K562 (cell line): ENCODE measurements around the gene RPL19. TPM values are rescaled to one million over a fixed set of nuclear protein-coding genes. Genes with fewer than 3 reads are reported as not detected.

Source experiments
- ATAC-seq: fragments of 200-7000 bp; cut with Tn5 transposase; 3 replicates; pipeline ENCODE4 v1.9.1; 2020; ENCODE audit warnings: moderate library complexity
- BruUV-seq: library from RNA; stranded (reverse); fragments of 400-500 nt; replicated peaks from 2 replicates; lab custom pipeline; 2021; lab: Mats Ljungman, UMichigan
- CTCF ChIA-PET: fragments of 300-600 bp; formaldehyde crosslinking; extraction: SDS; loops from one replicate; lab custom pipeline; 2021; ENCODE audit warnings: low intra/inter-chr PET ratio; lab: Yijun Ruan, JAX
- POLR2A ChIA-PET: fragments of 300-600, 350-650 bp; sonication (Branson Sonifier 250); formaldehyde crosslinking; extraction: SDS; loops from one replicate; lab custom pipeline; 2021; ENCODE audit warnings: antibody characterized with exemption, inconsistent platforms; lab: Yijun Ruan, JAX
- DNase-seq, 4 experiments: peaks; one replicate each; pipeline versions ENCODE4 v3.0.0 to v3.0.0-alpha.2; 2011 to 2018; ENCODE audit warnings: low spot score in 3 of 4, mixed read lengths in 3 of 4; ENCODE audit errors: extremely low read depth in 1 of 4
- FAIRE-seq: peaks from 2 replicates; lab custom pipeline; 2011; peaks lifted over from hg19 to GRCh38; lab: Jason Lieb, UNC
- H2AFZ ChIP-seq: 2 replicates; pipeline ENCODE4 v1.6.0; 2011; ENCODE audit warnings: low read depth, low read length, control low read depth, inconsistent platforms
- H3K27ac ChIP-seq: fragments of 200-600 bp; 3 replicates; pipeline ENCODE4 v1.8.0; 2011; ENCODE audit warnings: low read depth, mild to moderate bottlenecking, control low read depth, inconsistent platforms, low read length, moderate library complexity, mixed read lengths; ENCODE audit errors: extremely low read depth
- H3K27me3 ChIP-seq, 2 experiments: fragments of 300-600 bp in 1 of 2; 2 replicates in 1 of 2; 3 replicates in 1 of 2; pipeline versions ENCODE4 v1.6.0 to v1.8.0; 2011; ENCODE audit warnings: inconsistent platforms in 2 of 2, low read length in 2 of 2, mild to moderate bottlenecking in 1 of 2, mixed read lengths in 1 of 2, moderate library complexity in 1 of 2; ENCODE audit not compliant: control insufficient read depth in 2 of 2, insufficient read depth in 2 of 2
- H3K36me3 ChIP-seq: fragments of 300-600 bp; 3 replicates; pipeline ENCODE4 v1.8.0; 2011; ENCODE audit warnings: mild to moderate bottlenecking, low read length, inconsistent platforms; ENCODE audit not compliant: control insufficient read depth, insufficient read depth
- H3K4me1 ChIP-seq, 2 experiments: fragments of 200-600 bp in 1 of 2; replicated peaks in 1 of 2; 2 replicates in 1 of 2; 3 replicates in 1 of 2; pipeline versions ENCODE4 v1.5.1 to v1.8.0; 2011; ENCODE audit warnings: inconsistent platforms in 2 of 2, low read length in 2 of 2, mild to moderate bottlenecking in 1 of 2, mixed read lengths in 1 of 2, moderate library complexity in 1 of 2; ENCODE audit not compliant: control insufficient read depth in 2 of 2, insufficient read depth in 2 of 2
- H3K4me2 ChIP-seq: 2 replicates; pipeline ENCODE4 v1.6.1; 2011; ENCODE audit warnings: low read length, control low read depth, inconsistent platforms, mixed read lengths; ENCODE audit not compliant: insufficient read depth
- H3K4me3 ChIP-seq: fragments of 200-600 bp; sonication (generic), shearing (Covaris generic); 2 replicates; pipeline ENCODE4 v1.5.1; 2016; ENCODE audit warnings: control low read depth, inconsistent platforms
- H3K79me2 ChIP-seq: fragments of 200-600 bp; 3 replicates; pipeline ENCODE4 v1.8.0; 2011; ENCODE audit warnings: low read length, inconsistent platforms; ENCODE audit not compliant: control insufficient read depth, insufficient read depth
- H3K9ac ChIP-seq, 2 experiments: 2 replicates each; pipeline versions ENCODE4 v1.6.0 to v1.6.1; 2011; ENCODE audit warnings: low read depth in 2 of 2, low read length in 2 of 2, control low read depth in 1 of 2, inconsistent platforms in 1 of 2, mild to moderate bottlenecking in 1 of 2, mixed read lengths in 1 of 2; ENCODE audit not compliant: insufficient read depth in 1 of 2
- H3K9me1 ChIP-seq: one replicate; pipeline ENCODE4 v1.6.0; 2011; ENCODE audit warnings: inconsistent platforms, mild to moderate bottlenecking, low read length, moderate library complexity; ENCODE audit not compliant: control insufficient read depth, insufficient read depth
- H3K9me3 ChIP-seq: replicated peaks from 2 replicates; pipeline ENCODE4 v1.5.1; 2011; ENCODE audit warnings: low read depth, low read length, inconsistent platforms; ENCODE audit not compliant: control insufficient read depth, insufficient read depth
- H4K20me1 ChIP-seq: replicated peaks from 2 replicates; pipeline ENCODE4 v1.6.1; 2011; ENCODE audit warnings: low read length, inconsistent platforms, mixed read lengths; ENCODE audit not compliant: control insufficient read depth, insufficient read depth
- CBX5 ChIP-seq: IDR thresholded peaks from 2 replicates; pipeline ENCODE4 v1.6.1; 2014; ENCODE audit warnings: low read depth, borderline replicate concordance
- CGGBP1 ChIP-seq: fragments of 250-450 bp; sonication (Bioruptor Pico); IDR thresholded peaks from 2 replicates; pipeline ENCODE4 v1.9.0; 2021; ENCODE audit warnings: mild to moderate bottlenecking
- CREB1 ChIP-seq, 2 experiments: sonication (generic) in 1 of 2; formaldehyde crosslinking in 1 of 2; IDR thresholded peaks; 2 replicates each; pipeline versions ENCODE4 v1.6.1 to v1.8.0; 2012 to 2022; ENCODE audit warnings: inconsistent platforms in 1 of 2, mild to moderate bottlenecking in 1 of 2, missing genetic modification reagents in 1 of 2, moderate library complexity in 1 of 2
- E4F1 ChIP-seq: fragments of 250-450 bp; sonication (Bioruptor Pico); IDR thresholded peaks from 2 replicates; pipeline ENCODE4 v1.5.0; 2021; ENCODE audit warnings: mild to moderate bottlenecking, borderline replicate concordance
- HOXB6 ChIP-seq: fragments of 250-450 bp; sonication (Bioruptor Pico); IDR thresholded peaks from 2 replicates; pipeline ENCODE4 v1.5.1; 2022; ENCODE audit warnings: mild to moderate bottlenecking, borderline replicate concordance
- NFRKB ChIP-seq: fragments of 450-650 bp; IDR thresholded peaks from 2 replicates; pipeline ENCODE4 v1.6.1; 2016; ENCODE audit warnings: low read depth
- RB1 ChIP-seq: fragments of 450-650 bp; IDR thresholded peaks from 2 replicates; pipeline ENCODE4 v1.6.1; 2017; ENCODE audit warnings: low read depth, mild to moderate bottlenecking
- SRSF3 ChIP-seq: fragments of 200-400 bp; formaldehyde crosslinking; IDR thresholded peaks from 2 replicates; pipeline ENCODE4 v1.6.1; 2016; ENCODE audit warnings: mild to moderate bottlenecking, low read length, moderate library complexity; ENCODE audit not compliant: insufficient read depth
- XRCC4 ChIP-seq: IDR thresholded peaks from one replicate; pipeline ENCODE4 v1.6.1; 2011; ENCODE audit not compliant: insufficient read depth, insufficient read length; ENCODE audit errors: extremely low read depth
- ZFP30 ChIP-seq: fragments of 250-450 bp; sonication (Bioruptor Pico); IDR thresholded peaks from 2 replicates; pipeline ENCODE4 v1.8.0; 2022; ENCODE audit warnings: moderate library complexity, mild to moderate bottlenecking, inconsistent platforms, borderline replicate concordance
- WGBS: fragments of 100-300 bp; shearing (Covaris generic); methylation state at CpG from one replicate; pipeline ENCODE4 v1.1.6; 2016; ENCODE audit warnings: low coverage, mixed read lengths; ENCODE audit not compliant: insufficient coverage; ENCODE audit errors: missing lambda C conversion rate; 5-methylcytosine and 5-hydroxymethylcytosine counted together
- in situ Hi-C: fragments of 300-500 bp; cut with MboI; formaldehyde crosslinking; loops from 4 replicates; pipeline ENCODE4 v1.15.0; 2018; ENCODE audit warnings: inconsistent platforms, mixed read lengths
- intact Hi-C: fragments of 100-400 bp; cut with micrococcal nuclease; formaldehyde crosslinking; loops from 2 replicates; pipeline ENCODE4 v1.14.2; 2022
- polyA plus RNA-seq, 8 experiments: library from polyadenylated mRNA; depleted of rRNA in 4 of 8; stranded (reverse) in 5 of 8; unstranded in 3 of 8; fragments of >200 nt; fragmentation: Nextera tagmentation in 2 of 8; fragmentation: Illumina TruSeq in 1 of 8; extraction: Ambion mirVana in 2 of 8; extraction: Trizol in 1 of 8; gene quantifications; 2 replicates each; pipeline versions ENCODE4 v1.2.1 to v1.2.3, GENCODE V29; 2011 to 2014; ENCODE audit warnings: inconsistent platforms in 1 of 8, missing spikeins in 1 of 8
- total RNA-seq, 7 experiments: library from RNA; depleted of rRNA in 6 of 7; stranded (reverse); fragments of >200 nt in 6 of 7; fragmentation: Illumina TruSeq in 2 of 7; extraction: Trizol in 2 of 7; gene quantifications; 2 replicates each; pipeline versions ENCODE4 v1.2.1 to v1.2.3, GENCODE V29; 2011 to 2021; ENCODE audit warnings: low replicate concordance in 1 of 7

The RPL19 gene
- total and polyA plus RNA-seq, 9 of the 15 experiments (the other 6 are each of a cell fraction or from before 2014, with no cell fraction given): 2,263 to 4,614 (median 3,727) TPM

- no peak for DNase-seq
- Histone ChIP-seq H3K4me1 (peaks cover 2 to 19% of the 10 kb centered on the region in 2 experiments; a peak in 4 of 5 replicates), H3K36me3 (no peaks in the 10 kb centered on the region), H3K4me2 (no peak overlapping the region), H4K20me1 (peaks cover 4% of the 10 kb centered on the region; the same call in 1 of the 2 replicates), H3K27me3 (peaks cover 0 to 6% of the 10 kb centered on the region in 2 experiments; a peak in 2 of 5 replicates), H3K4me3 (no peak overlapping the region), H3K79me2 (no peaks in the 10 kb centered on the region), H3K9me3 (no peaks in the 10 kb centered on the region), H2AFZ (no peak overlapping the region), H3K9me1 (no peaks in the 10 kb centered on the region), H3K9ac (no peak overlapping the region), H3K27ac (no peak overlapping the region)
- TF ChIP-seq CGGBP1 (CRISPR knock-in tag) (no peak), RB1 (no peak), CBX5 (no peak), HOXB6 (no peak), E4F1 (no peak), SRSF3 (no peak), ZFP30 (CRISPR knock-in tag) (no peak), XRCC4 (no peak), NFRKB (no peak), CREB1 (IDR thresholded peaks at IDR 0.05) (no peak), CREB1 (CRISPR knock-in tag; IDR thresholded peaks at IDR 0.05) (no peak)
- ChIA-PET CTCF (no interaction called here), POLR2A (interaction anchor here (0.6 kb wide), 2 partner anchors 90 to 327 kb away, joined by 3 read pairs; no protein-coding TSS in a partner anchor)
- FAIRE-seq: no peak
- in situ Hi-C loops: no loop called here
- no TSS peak for BruUV-seq
- ATAC-seq: no peak
- intact Hi-C loops: loop anchor here (10.0 kb wide), 1 partner anchor 86 kb away; the partner anchor contains the start of gene PLXDC1
- 49% methylated on average over 5 of the region's 5 CpGs for WGBS
Observed at GRCh38 chr17:39240631-39241030, 40.5 kb downstream of the RPL19 start.
